Retina (tissue), 1 donor: Measurements from ENCODE around the gene DPH2.

Source experiments
- DNase-seq: peaks from one replicate; pipeline ENCODE4 v3.0.0-alpha.2; 2016

Gene DPH2

GRCh38 chr1:43945674-43946235 is 24.1 kb upstream of the DPH2 start:
- no peak for DNase-seq

DNA sequence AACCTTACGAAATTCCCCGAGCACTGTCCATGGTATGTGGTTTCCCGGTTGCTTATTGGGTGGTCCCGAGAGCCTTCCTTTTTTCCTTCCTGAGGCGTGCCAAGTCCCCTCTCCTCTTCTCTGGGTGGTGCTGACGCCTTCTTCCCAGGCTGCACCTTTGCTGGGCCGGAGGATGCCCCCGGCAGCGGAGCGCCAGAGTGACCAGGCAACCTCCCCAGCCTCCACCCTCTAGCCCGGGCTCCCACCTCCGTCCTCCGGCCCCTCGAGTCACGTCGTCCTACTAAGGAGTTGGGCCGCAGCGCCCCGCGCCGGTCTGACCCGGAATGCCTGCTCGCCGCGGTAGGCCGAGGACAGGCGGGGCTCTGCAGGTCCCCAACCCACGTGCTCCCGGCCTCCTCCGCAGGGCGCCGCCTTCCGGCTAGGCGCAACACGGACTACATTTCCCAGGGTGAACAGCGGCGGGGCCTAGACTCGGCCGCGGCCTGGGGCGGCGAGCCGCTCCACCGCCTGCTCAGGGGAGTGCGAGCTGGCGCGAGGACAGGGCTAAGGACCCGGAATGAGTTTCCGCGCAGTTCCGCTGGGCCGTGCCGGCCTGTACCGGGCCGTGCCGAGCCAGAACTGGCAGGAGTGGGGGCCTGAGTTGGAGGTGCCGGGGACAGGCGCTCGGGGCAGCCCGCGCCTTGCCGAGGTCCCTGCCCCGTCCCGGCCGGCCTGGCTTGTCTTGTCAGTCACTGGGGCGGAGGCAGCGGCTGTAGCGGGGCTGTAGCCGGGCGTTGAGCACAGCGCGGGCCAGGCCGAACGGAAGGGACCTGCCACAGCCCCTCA is 23.4 kb upstream of the DPH2 start, which contains the start of gene IPO13:
Gene IPO13 (plus strand): TSS at position 715 of the 825 bp plus-strand sequence. CDS start 651 bp downstream, outside the sequence.
- DNase-seq, result peak; percentile 100

DNA sequence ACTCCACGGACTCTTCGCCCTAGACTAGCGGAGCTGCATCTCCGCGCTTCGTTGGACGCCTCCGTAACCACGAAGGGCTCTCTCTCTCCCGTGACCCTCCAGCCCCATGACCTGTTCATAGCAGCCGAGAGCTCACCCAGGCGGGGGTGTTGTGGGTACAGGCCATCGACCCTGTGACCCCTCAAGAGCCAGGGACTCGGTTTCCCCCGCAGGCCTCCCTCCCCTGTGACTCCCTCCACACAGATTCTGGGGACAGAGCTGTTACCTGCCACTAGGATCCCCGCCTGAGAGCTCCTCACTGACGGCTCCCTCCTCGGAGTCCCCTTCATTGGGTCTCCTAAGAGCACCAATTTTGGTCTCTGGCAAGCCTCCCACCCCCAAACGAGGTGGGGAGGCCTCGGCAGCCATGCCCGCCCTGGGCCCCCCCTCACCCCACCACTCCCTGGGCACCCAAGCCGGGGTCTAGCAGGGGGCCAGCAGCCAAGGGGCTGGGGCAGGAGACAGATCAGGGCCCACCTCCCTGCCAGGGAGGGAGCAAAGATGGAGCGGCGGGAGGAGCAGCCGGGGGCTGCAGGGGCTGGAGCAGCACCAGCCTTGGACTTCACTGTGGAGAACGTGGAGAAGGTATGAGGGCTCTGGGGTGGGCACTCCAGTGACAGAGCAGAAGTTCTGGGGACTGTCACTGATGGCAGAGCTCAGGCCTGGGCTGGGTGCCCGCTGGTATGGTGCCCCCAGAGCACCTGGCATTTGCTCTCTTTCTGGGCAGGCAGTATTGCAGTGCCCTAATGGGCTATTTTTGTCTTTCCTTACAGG is 22.5 kb upstream of the DPH2 start:
- DNase-seq, result no peak

DNA sequence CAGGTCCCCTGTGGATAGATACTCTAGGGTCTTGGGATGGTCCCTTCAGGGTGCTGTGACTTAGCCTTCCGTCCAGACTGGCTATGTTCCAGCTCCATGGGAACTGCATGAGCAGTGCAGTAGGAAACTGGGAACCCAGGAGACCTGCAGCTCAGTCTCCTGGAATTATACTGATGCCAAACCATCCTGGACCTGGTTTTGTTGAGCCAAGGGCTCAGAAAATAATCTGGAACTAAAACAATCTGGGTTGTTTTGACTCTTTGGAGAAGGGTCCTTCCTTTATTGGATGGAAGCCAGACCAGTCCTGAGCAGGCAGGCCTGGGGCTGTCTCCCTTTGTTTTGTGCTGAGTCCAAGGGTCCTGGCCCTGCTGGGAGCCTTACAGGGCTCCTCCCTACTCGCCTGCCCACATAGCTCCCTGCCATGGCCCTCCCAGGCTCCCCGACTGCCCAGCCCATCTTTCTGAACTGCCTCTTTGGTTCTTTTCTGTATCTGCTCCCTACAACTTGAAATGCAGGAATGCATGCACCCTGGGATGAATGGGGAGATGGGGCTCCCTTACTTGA is 21.9 kb upstream of the DPH2 start:
- DNase-seq, result no peak

DNA sequence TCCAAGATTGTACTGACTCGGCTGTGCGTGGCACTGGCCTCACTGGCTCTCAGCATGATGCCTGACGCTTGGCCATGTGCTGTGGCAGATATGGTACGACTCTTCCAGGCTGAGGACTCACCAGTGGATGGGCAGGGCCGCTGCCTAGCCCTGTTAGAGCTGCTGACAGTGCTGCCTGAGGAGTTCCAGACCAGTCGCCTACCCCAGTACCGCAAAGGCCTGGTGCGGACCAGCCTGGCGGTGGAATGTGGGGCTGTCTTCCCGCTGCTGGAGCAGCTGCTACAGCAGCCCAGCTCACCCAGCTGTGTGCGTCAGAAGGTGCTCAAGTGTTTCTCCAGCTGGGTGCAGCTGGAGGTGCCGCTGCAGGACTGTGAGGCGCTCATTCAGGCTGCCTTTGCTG is 20.1 kb upstream of the DPH2 start:
- no peak for DNase-seq

GRCh38 chr1:43951021-43951985 is 18.5 kb upstream of the DPH2 start:
- DNase-seq, result peak; percentile 8

DNA sequence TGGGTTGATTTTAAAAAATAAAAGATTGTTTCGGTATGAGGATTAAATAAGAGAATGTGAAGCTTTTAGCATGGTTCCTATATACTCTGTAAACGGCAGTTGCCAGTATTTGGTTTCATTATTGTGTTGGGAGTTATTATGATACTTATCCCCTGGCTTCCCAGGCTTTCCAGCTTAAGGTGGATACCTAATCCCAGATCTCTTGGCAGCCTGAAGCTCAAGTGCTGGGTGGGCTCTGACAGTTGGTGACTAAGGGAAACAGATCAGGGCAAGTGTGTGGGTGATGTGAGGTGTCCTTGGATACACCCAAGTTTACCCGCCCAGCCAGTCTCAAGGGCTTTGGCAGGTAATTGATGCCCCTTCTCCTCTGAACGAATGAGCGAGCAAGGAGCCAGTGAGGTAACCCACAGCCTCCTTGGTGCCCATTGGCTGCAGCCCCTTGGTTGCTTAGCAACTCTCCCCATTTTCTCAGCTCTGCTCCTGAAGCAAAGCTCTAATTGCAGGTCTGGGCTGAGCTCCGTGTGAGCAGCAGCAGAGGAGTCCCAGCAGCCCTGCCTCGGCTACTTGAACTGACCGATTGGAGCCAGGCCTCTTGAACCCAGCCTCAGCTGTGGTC is 17.0 kb upstream of the DPH2 start:
- peak; percentile 67 for DNase-seq

DNA sequence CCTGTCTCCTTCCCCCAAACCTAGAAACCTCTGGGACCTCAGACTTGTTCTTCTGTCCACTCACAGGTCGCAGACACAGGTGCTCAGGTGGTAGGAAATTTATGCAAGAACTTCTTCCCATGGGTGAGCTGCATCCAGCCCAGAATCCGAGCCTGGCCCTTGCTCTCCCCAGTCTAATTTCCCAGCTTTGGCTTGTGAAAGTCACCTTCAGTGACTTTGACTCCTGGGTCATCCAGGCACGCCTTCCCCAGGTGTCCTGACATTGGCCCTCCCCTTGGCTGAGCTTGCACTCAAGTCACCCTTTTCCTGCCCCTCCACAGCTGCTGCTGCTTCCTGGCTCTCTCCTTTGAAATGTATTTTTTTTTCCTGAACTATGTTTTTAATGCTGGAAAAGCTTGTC is 16.4 kb upstream of the DPH2 start:
- no peak for DNase-seq

GRCh38 chr1:43954036-43954435 is 15.8 kb upstream of the DPH2 start:
- DNase-seq, result peak; percentile 5

GRCh38 chr1:43956234-43956633 is 13.6 kb upstream of the DPH2 start:
- DNase-seq, result no peak

DNA sequence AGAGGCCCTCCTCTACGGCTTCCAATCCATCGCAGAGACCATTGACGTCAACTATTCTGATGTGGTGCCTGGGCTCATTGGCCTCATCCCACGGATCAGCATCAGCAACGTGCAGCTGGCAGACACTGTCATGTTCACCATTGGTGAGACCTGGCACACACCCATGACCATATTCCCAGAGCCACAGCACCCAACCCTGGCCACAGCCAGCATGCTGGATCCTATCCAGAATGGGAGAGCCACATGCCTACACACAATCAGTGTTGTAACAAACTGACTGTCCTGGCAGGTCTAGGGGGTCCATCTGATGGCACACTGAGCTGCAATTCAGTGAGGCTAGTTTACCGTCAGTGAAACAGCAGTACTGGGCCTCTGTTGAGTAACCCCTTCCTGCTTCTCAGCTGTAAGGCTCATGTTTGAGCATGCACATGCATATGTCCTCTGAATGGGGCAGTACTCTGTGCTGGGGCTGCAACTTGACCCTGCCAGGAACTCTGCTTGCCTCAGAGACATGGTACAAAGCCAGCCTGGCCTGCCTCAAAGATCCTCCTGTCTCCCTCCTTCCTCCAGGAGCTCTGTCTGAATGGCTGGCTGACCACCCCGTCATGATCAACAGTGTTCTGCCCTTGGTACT is 12.3 kb upstream of the DPH2 start:
- DNase-seq, result no peak

- DNase-seq, result no peak
Observed at GRCh38 chr1:43958351-43959255, 11.2 kb upstream of the DPH2 start.

DNA sequence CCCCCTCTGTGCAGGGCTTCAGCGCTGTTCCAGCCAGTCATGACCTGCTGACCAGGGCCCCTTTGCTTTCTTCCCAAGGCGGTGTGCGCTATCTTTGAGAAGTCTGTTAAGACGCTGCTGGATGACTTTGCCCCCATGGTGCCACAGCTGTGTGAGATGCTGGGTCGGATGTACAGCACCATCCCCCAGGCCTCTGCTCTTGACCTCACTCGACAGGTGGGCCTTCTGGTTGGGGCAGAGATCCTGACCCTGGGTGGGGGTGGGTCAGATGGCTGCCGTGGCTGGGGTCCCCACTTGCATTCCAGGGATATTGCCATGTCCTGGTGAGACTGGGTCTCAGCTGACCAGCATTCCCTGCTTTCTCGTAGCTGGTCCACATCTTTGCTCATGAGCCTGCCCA is 9.0 kb upstream of the DPH2 start:
- no peak for DNase-seq

GRCh38 chr1:43961692-43962091 is 8.1 kb upstream of the DPH2 start:
- no peak for DNase-seq

DNA sequence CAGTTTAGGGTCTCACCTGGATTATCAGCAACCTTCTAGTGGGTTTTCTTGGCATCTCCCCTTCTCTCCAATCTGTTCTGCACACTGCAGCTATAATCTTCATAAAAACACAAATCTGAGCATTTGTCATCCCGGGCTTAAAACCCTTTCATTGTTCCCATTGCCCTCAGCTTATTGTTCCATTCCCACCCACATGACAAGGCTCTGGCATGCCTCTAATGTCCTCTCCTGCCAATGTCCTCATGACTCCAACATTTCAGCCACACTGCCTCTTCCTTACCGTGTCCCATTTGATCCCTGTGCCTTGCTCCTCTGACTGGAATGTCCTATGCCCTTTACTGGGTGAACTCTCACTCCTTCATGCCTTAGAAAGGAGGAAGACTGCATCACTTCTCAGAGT is 7.5 kb upstream of the DPH2 start:
- no peak for DNase-seq

DNA sequence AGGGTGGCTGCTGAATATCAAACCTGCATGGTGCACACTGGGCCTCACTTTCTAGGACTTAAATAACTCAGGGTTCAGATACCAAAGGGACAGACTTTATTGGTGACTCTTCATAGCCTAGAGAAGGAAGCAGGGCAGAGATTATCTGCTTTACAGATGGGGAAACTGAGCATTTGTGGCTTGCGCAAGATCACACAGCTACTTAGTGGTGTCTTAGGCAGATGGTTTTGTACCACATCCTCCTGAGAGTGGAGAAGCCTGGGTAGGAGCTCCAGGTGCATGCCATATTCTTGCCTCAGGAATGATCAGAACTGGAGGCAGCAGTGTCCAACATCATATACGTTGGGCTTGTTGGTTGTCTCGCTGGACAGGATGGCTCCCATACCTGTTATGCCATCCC is 6.8 kb upstream of the DPH2 start:
- no peak for DNase-seq

GRCh38 chr1:43963890-43964289 is 5.9 kb upstream of the DPH2 start:
- no peak for DNase-seq

- no peak for DNase-seq
Observed at GRCh38 chr1:43965316-43965715, 4.5 kb upstream of the DPH2 start.

DNA sequence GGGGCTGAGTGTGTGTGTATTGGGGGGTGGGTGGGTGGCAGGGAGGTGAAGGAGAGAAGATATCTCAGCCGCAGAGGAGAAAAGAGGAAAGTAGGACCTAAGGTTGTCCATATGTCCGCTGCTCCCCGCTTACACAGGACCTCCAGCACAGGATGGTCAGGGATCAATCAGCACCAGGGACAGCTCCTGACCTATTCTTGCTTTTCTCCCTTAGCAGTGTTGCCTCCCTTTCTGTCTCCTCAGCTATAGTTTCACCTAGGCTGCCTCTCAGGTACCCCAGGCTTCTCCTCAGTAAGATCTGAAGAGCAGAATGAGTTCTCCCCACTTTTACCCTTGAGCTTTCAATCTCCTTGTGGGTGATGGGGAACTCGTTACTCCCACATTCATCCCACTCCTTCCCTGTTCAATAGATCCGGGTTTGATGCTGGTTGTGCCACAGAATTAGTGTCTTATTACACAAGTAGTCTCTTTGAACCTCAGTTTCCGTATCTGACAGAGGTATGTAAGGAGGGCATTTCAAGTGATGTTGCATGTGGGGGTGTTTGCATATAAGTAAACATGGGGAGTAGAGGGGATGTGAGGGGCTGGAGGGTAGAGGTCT is 1.4 kb upstream of the DPH2 start:
- no peak for DNase-seq

GRCh38 chr1:43969416-43969745 is 429 bp upstream of the DPH2 start:
- no peak for DNase-seq
